PC-9 (cell line): ENCODE measurements around the gene AGRP.

Experiments
- EZH2 ChIP-seq: fragments of 200-600 bp; sonication (generic); IDR thresholded peaks from 2 replicates; pipeline ENCODE4 v1.8.0; 2017; ENCODE audit warnings: antibody characterized with exemption, low read depth
- TF ChIP-seq, protein P1 (sequence below): fragments of 200-600 bp; sonication (generic); conservative IDR thresholded peaks from 2 replicates; pipeline ENCODE4 v1.6.1; 2017; ENCODE audit warnings: mixed run types, antibody characterized with exemption, mild to moderate bottlenecking, moderate library complexity

DNA sequence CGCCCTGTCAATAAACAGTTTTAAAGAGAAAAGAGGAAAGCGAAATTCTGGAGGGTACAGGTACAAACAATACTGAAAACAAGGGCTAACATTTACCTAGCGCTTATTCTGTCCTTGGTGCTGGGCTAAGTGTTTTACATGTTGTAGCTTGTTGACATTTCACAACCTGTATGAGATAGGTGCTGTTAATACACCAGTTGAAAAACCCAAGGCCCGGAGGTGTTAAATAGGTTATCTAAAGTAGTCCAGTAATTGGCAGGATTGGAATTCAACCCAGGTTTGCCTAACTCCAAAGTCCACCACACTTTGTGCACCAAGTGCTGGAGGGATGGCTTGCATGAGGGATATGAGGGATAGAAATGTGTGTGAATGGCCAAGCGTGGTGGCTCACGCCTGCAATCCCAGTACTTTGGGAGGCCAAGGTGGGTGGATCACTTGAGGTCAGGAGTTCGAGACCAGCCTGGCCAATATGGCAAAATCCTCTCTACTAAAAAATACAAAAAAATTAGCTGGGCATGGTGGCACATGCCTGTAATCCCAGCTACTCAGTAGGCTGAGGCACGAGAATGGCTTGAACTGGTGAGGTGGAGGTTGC is 5.3 kb downstream of the AGRP start:
- TF ChIP-seq, protein P1, sequence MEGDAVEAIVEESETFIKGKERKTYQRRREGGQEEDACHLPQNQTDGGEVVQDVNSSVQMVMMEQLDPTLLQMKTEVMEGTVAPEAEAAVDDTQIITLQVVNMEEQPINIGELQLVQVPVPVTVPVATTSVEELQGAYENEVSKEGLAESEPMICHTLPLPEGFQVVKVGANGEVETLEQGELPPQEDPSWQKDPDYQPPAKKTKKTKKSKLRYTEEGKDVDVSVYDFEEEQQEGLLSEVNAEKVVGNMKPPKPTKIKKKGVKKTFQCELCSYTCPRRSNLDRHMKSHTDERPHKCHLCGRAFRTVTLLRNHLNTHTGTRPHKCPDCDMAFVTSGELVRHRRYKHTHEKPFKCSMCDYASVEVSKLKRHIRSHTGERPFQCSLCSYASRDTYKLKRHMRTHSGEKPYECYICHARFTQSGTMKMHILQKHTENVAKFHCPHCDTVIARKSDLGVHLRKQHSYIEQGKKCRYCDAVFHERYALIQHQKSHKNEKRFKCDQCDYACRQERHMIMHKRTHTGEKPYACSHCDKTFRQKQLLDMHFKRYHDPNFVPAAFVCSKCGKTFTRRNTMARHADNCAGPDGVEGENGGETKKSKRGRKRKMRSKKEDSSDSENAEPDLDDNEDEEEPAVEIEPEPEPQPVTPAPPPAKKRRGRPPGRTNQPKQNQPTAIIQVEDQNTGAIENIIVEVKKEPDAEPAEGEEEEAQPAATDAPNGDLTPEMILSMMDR: no peak
- no peak for TF ChIP-seq EZH2
